Effector memory CD8-positive, alpha-beta T cell (primary cell): Measurements from ENCODE around the gene EFCAB5.
A peak's percentile ranks its signal among the peaks of the same experiment; 100 is the strongest.
"Not testable (repeated sequence)": the region's sequence is repeated elsewhere in the genome, so short reads cannot be mapped to it uniquely, and the experiment has no call there.

Source experiments
- ATAC-seq: fragments of 150-1000 bp; cut with Tn5 transposase; replicated peaks from 2 replicates; pipeline ENCODE4 v1.10.0; 2021; ENCODE audit warnings: mild to moderate bottlenecking, moderate library complexity
- DNase-seq, 3 experiments: peaks; one replicate each; pipeline ENCODE4 v3.0.0; 2021
- H3K27ac Mint-ChIP-seq, 2 donors: one replicate each; pipeline ENCODE4 v1.8.0; 2022; ENCODE audit warnings: mild to moderate bottlenecking in 2 of 2, mixed read lengths in 2 of 2, moderate library complexity in 2 of 2
- H3K27me3 Mint-ChIP-seq, 2 donors: one replicate each; pipeline ENCODE4 v1.8.0; 2022; ENCODE audit warnings: mixed read lengths in 2 of 2
- H3K36me3 Mint-ChIP-seq: one replicate; pipeline ENCODE4 v1.8.0; 2022; ENCODE audit warnings: mild to moderate bottlenecking, moderate library complexity, mixed read lengths; ENCODE audit not compliant: insufficient read depth
- H3K4me1 Mint-ChIP-seq, 2 donors: one replicate each; pipeline ENCODE4 v1.8.0; 2022; ENCODE audit warnings: low read depth in 2 of 2, mixed read lengths in 2 of 2
- H3K4me3 Mint-ChIP-seq, 2 donors: one replicate each; pipeline ENCODE4 v1.8.0; 2022; ENCODE audit warnings: mild to moderate bottlenecking in 2 of 2, mixed read lengths in 2 of 2, moderate library complexity in 2 of 2
- H3K9me3 Mint-ChIP-seq, 2 donors: one replicate each; pipeline ENCODE4 v1.8.0; 2022; ENCODE audit warnings: mixed read lengths in 2 of 2

EFCAB5 gene

DNA sequence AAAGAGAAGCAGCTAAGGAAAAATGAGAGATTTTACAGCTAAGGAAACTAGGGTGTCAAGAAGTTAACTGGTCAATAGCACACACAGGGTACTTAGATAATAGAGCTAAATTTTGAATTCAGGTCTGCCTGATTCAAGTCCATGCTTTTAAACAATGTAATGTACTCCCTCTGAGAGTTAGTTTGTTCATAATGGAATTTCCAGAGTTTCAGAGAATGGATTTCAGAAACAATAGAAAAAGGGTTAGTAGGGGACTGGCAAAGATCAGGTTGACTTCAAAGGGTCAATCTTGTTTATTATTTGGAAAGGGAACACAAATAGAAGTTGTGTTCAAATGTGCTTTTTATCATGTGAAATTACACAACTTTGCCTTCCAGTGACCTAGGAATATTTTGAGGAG lies 193.1 kb downstream of the EFCAB5 start:
- ATAC-seq (no peak), DNase-seq (no peak)
- H3K27ac Mint-ChIP-seq, result no peak overlapping the region
- no peaks in the 10 kb centered on the region for H3K27me3 Mint-ChIP-seq
- H3K4me3 Mint-ChIP-seq, result no peak overlapping the region
- H3K4me1 Mint-ChIP-seq, result peaks cover 15 to 21% of the 10 kb centered on the region in 2 donors
- no peaks in the 10 kb centered on the region for H3K9me3 Mint-ChIP-seq
- peaks cover 44% of the 10 kb centered on the region for H3K36me3 Mint-ChIP-seq

DNA sequence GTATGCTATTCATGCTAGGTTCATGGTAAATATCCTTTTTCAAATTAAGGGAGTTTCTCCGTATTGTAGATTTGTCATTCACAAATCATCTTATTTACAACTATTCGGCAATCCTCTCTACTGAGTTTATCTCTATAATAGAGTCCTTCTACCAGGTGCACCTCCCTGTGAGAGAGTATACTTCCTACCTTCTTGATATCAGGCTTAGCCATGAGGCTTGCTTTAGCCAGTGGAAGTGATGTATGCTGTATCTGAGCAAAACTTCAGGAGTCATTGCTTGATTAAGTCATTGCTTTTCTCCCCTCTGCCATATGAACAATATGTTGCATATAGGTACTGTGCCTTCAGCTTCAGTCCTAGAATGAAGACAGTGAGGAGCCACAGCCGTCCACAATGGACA lies 195.7 kb downstream of the EFCAB5 start:
- H3K36me3 Mint-ChIP-seq, result peaks cover 34% of the 10 kb centered on the region
- peaks cover 9 to 17% of the 10 kb centered on the region in 2 donors for H3K4me1 Mint-ChIP-seq
- no peak overlapping the region for H3K4me3 Mint-ChIP-seq
- ATAC-seq, result no peak
- no peak for DNase-seq
- no peaks in the 10 kb centered on the region for H3K9me3 Mint-ChIP-seq
- no peak overlapping the region for H3K27ac Mint-ChIP-seq
- no peaks in the 10 kb centered on the region for H3K27me3 Mint-ChIP-seq

DNA sequence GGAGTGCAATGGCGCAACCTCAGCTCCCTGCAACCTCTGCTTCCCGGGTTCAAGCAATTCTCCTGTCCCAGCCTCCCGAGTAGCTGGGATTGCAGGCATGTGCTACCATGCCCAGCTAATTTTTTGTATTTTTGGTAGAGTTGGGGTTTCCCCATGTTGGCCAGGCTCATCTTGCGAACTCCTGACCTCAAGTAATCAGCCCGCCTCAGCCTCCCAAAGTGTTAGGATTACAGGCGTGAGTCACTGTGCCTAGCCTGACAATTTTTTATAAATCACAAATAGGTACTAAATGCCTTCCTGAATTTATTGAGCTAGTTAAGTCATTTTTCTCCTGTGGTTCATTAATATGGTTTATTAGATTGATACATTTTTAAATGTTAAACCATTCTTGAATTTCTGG lies 206.4 kb downstream of the EFCAB5 start:
- peaks cover 9 to 32% of the 10 kb centered on the region in 2 donors for H3K4me1 Mint-ChIP-seq
- peak overlapping the region in 1 of 2 donors; percentile 69 for H3K27ac Mint-ChIP-seq
- not testable (repeated sequence) for H3K9me3 Mint-ChIP-seq, ATAC-seq, H3K27me3 Mint-ChIP-seq, H3K4me3 Mint-ChIP-seq, DNase-seq
- H3K36me3 Mint-ChIP-seq, result peaks cover 25% of the 10 kb centered on the region

DNA sequence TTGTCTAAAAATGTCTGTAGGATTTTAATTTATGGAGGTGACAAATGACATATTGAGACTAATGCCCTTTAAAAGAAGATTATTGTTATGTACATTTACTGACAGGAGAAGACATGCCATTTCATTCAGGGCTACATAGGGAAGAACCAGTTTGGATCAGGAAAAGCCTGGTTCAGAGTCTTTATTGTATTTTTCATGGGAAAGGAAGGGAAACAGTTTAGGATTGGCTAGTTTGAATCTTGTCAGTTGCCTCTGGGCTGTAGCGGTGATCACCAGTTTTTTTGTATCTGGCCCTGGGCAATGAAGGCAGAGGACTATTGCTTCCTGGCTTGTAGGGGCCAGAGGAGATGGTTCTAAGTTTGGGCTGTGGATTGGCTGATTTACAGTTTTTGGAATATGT lies 206.9 kb downstream of the EFCAB5 start:
- Mint-ChIP-seq H3K9me3 (no peaks in the 10 kb centered on the region), H3K36me3 (peaks cover 25% of the 10 kb centered on the region), H3K27ac (peak overlapping the region in 1 of 2 donors; percentile 69), H3K4me3 (no peak overlapping the region), H3K4me1 (peaks cover 10 to 31% of the 10 kb centered on the region in 2 donors), H3K27me3 (no peaks in the 10 kb centered on the region)
- ATAC-seq (no peak), DNase-seq (no peak)

DNA sequence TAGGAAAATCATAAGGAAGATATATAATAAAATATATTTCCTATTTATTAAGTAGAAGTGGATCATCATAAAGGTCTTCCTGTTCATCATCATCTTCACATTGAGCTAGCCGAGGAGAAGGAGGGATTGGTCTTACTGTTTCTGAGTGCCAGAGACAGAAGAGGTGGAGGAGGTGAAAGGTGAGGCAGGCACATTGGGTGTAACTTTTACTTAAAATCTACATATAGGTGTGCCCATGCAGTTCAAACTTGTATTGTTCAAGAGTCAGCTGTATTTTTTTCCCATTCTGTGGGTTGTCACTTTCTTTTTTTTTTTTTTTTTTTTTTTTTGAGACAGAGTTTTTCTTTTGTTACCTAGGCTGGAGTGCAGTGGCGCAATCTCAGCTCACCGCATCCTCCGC lies 210.0 kb downstream of the EFCAB5 start:
- H3K4me1 Mint-ChIP-seq, result peaks cover 16 to 39% of the 10 kb centered on the region in 2 donors
- no peaks in the 10 kb centered on the region for H3K27me3 Mint-ChIP-seq
- H3K9me3 Mint-ChIP-seq, result no peaks in the 10 kb centered on the region
- DNase-seq (no peak), ATAC-seq (no peak)
- peaks cover 18% of the 10 kb centered on the region for H3K36me3 Mint-ChIP-seq
- H3K4me3 Mint-ChIP-seq, result no peak overlapping the region
- no peak overlapping the region for H3K27ac Mint-ChIP-seq

DNA sequence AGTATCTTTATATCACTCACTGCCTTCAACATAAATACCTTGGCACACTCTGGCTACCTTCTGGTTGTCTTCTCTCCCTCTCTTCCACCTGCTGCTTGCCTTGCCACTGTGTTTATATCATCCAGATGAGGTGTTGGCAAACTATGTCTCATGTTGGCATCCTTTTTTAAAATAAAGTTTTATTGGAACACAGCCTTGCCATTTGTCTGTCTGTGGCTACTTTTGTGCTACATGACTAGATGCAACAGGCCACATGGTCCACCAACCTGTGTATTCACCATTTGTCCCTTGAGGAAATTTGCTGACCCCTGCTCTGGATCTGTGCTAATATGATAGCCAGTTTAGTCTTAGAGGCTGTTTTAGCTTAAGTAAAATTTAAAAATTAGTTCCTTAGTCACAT lies 212.0 kb downstream of the EFCAB5 start:
- H3K36me3 Mint-ChIP-seq, result peaks cover 10% of the 10 kb centered on the region
- DNase-seq (no peak), ATAC-seq (no peak)
- no peaks in the 10 kb centered on the region for H3K9me3 Mint-ChIP-seq
- H3K27ac Mint-ChIP-seq, result peak overlapping the region; percentile 66 to 67
- peaks cover 20 to 39% of the 10 kb centered on the region in 2 donors for H3K4me1 Mint-ChIP-seq
- H3K4me3 Mint-ChIP-seq, result no peak overlapping the region
- no peaks in the 10 kb centered on the region for H3K27me3 Mint-ChIP-seq

DNA sequence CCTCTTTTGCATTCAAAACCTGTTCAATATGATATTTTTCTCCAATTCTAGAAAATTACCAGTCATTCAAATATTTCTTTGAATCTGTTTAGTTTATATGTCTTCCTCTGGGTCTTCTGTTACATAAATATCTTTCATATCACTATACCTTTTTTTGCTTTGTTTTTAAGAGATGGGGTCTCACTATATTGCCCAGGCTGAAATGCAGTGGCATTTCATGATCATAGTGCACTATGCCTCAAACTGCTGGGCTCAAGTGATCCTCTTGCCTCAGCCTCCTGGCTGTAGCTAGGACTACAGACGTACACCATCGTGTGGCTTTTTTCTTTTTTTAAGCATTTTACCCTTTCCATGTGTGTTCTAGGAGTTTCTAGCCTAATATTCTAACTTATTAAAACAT lies 214.0 kb downstream of the EFCAB5 start:
- Mint-ChIP-seq H3K27me3 (no peaks in the 10 kb centered on the region), H3K36me3 (peaks cover 10% of the 10 kb centered on the region), H3K4me3 (no peak overlapping the region), H3K4me1 (peaks cover 28 to 46% of the 10 kb centered on the region in 2 donors), H3K9me3 (no peaks in the 10 kb centered on the region), H3K27ac (no peak overlapping the region)
- ATAC-seq, result no peak
- DNase-seq, result no peak
